Keratinocyte (primary cell): Measurements from ENCODE around the gene ARPC1A. TPM values are rescaled to one million over a fixed set of nuclear protein-coding genes. Genes with fewer than 3 reads are reported as not detected.

ENCODE experiments used
- DNase-seq: peaks from one replicate; pipeline ENCODE4 v3.0.0-alpha.2; 2011; ENCODE audit warnings: low read depth, missing footprints, low spot score
- FAIRE-seq: peaks from 2 replicates; lab custom pipeline; 2011; peaks lifted over from hg19 to GRCh38; lab: Jason Lieb, UNC
- H2AFZ ChIP-seq: 2 replicates; pipeline ENCODE4 v1.6.0; 2012; ENCODE audit warnings: low read length, control low read depth, inconsistent platforms; ENCODE audit not compliant: control insufficient read depth
- H3K27ac ChIP-seq: 2 replicates; pipeline ENCODE4 v1.5.1; 2011; ENCODE audit warnings: low read length; ENCODE audit not compliant: control insufficient read depth, insufficient read depth
- H3K27me3 ChIP-seq: 3 replicates; pipeline ENCODE4 v1.6.0; 2011; ENCODE audit warnings: low read length; ENCODE audit not compliant: control insufficient read depth, insufficient read depth; ENCODE audit errors: extremely low read depth
- H3K36me3 ChIP-seq, 2 experiments: 2 replicates in 1 of 2; 3 replicates in 1 of 2; pipeline ENCODE4 v1.5.1; 2011; ENCODE audit warnings: low read length in 2 of 2, mild to moderate bottlenecking in 1 of 2; ENCODE audit not compliant: control insufficient read depth in 2 of 2, insufficient read depth in 2 of 2; ENCODE audit errors: extremely low read depth in 1 of 2
- H3K4me1 ChIP-seq: 3 replicates; pipeline ENCODE4 v1.5.1; 2011; ENCODE audit warnings: low read length; ENCODE audit not compliant: control insufficient read depth, insufficient read depth; ENCODE audit errors: extremely low read depth
- H3K4me2 ChIP-seq: 3 replicates; pipeline ENCODE4 v1.6.0; 2011; ENCODE audit warnings: low read depth, low read length; ENCODE audit not compliant: control insufficient read depth, insufficient read depth; ENCODE audit errors: extremely low read depth
- H3K4me3 ChIP-seq, 3 experiments: fragments of 200-600 bp in 1 of 3; sonication (generic) in 1 of 3; 2 replicates in 2 of 3; 3 replicates in 1 of 3; pipeline ENCODE4 v1.5.1; 2011 to 2016; ENCODE audit warnings: low read length in 3 of 3, mild to moderate bottlenecking in 3 of 3, control low read depth in 2 of 3, inconsistent platforms in 1 of 3, low read depth in 1 of 3, mixed read lengths in 1 of 3, mixed run types in 1 of 3, moderate library complexity in 1 of 3; ENCODE audit not compliant: control insufficient read depth in 2 of 3, insufficient read depth in 2 of 3; ENCODE audit errors: extremely low read depth in 1 of 3
- H3K79me2 ChIP-seq: 2 replicates; pipeline ENCODE4 v1.6.0; 2012; ENCODE audit warnings: low read length; ENCODE audit not compliant: control insufficient read depth, insufficient read depth
- H3K9ac ChIP-seq: 3 replicates; pipeline ENCODE4 v1.6.0; 2011; ENCODE audit warnings: low read length; ENCODE audit not compliant: control insufficient read depth, insufficient read depth; ENCODE audit errors: extremely low read depth
- H3K9me1 ChIP-seq: 3 replicates; pipeline ENCODE4 v1.6.0; 2011; ENCODE audit warnings: low read length; ENCODE audit not compliant: control insufficient read depth, insufficient read depth; ENCODE audit errors: extremely low read depth
- H3K9me3 ChIP-seq: 2 replicates; pipeline ENCODE4 v1.5.1; 2012; ENCODE audit warnings: low read depth, low read length; ENCODE audit not compliant: control insufficient read depth
- H4K20me1 ChIP-seq: 3 replicates; pipeline ENCODE4 v1.6.0; 2011; ENCODE audit warnings: low read length; ENCODE audit not compliant: control insufficient read depth, insufficient read depth; ENCODE audit errors: extremely low read depth
- EZH2 ChIP-seq: IDR thresholded peaks from one replicate; pipeline ENCODE4 v1.6.1; 2012; ENCODE audit warnings: inconsistent platforms, mild to moderate bottlenecking, low read length, moderate library complexity
- dilution Hi-C: fragments of 300-500 bp; cut with MboI; formaldehyde crosslinking; loops from one replicate; pipeline ENCODE4 v1.7.0; 2020; ENCODE audit warnings: low sequenced_read_pairs; ENCODE audit not compliant: extremely low pct_ligation_motif_present
- polyA plus RNA-seq, 5 experiments: library from polyadenylated mRNA; depleted of rRNA in 3 of 5; stranded (reverse) in 3 of 5; stranded (forward) in 1 of 5; unstranded in 1 of 5; fragments of >200 nt; gene quantifications; 1 replicate in 1 of 5; 2 replicates in 3 of 5; 3 replicates in 1 of 5; pipeline versions ENCODE4 v1.2.1 to v1.2.3, GENCODE V29; 2011 to 2012; ENCODE audit warnings: missing spikeins in 2 of 5, low read depth in 1 of 5, low replicate concordance in 1 of 5
- TF ChIP-seq, protein P1 (sequence below), 3 experiments: IDR thresholded peaks in 1 of 3; conservative IDR thresholded peaks in 1 of 3; optimal IDR thresholded peaks in 1 of 3; 2 replicates in 2 of 3; 3 replicates in 1 of 3; pipeline versions ENCODE3 to v1.5.1; 2011; ENCODE audit warnings: low read length in 3 of 3, mild to moderate bottlenecking in 3 of 3, moderate library complexity in 2 of 3, control low read depth in 1 of 3, inconsistent platforms in 1 of 3; ENCODE audit not compliant: insufficient read depth in 2 of 3; ENCODE audit errors: extremely low read depth in 1 of 3

ARPC1A gene
- polyA plus RNA-seq, 1 donor (not counting 4 experiments of a cell fraction or from before 2014, with no cell fraction given), result 133 TPM

DNA sequence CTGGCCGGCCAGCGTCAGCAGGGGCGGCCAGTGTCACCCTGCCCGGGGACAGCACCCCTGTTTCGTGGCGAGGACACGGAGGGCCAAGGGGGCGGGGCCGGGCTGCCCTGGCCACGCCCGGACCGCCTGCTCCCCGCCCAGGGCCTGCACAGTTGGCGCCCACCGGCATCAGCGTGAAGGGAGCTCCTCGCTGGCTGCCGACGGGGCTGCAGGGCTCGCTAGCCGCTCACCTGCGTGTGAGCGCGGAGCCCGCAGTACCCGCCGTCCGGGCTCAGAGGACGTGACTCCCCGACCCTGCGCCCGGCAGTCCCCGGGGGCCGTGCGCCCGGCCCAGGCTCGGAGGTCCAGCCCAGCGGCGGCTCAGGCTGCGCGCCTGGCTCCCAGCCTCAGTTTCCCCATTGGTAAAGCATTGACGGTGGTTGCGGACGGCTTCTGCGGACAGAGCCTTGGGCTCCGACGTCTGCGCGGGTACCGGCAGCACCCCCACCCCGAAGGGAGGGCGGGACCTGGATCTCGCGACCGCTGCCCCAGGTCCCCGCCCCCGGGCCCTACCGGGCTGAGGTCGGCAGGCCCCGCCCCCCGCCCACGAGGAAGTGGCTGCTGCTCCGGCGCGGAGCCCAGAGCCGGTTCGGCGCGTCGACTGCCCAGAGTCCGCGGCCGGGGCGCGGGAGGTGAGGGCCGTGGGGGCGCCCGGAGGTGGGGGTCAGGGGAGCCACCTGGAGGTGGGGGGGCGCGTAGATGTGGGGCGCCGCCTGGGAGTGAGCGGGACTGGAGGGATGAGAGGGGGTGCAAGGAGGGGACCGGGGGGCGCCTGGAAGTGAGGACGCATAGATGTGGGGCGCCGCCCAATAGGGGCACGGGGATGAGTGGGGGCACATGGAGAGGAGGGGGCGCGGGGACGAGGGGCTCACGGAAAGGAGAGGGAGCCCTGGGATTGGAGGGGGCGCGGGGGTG is 48.7 kb downstream of the ARPC1A start, which contains the start of gene ARPC1B:
Gene ARPC1B, plus strand, starts transcription at position 620 of the 954 bp plus-strand sequence. CDS start 10,985 bp downstream, outside the sequence.
- no peaks in the 10 kb centered on the region for H3K9me1 ChIP-seq
- TF ChIP-seq, protein P1, sequence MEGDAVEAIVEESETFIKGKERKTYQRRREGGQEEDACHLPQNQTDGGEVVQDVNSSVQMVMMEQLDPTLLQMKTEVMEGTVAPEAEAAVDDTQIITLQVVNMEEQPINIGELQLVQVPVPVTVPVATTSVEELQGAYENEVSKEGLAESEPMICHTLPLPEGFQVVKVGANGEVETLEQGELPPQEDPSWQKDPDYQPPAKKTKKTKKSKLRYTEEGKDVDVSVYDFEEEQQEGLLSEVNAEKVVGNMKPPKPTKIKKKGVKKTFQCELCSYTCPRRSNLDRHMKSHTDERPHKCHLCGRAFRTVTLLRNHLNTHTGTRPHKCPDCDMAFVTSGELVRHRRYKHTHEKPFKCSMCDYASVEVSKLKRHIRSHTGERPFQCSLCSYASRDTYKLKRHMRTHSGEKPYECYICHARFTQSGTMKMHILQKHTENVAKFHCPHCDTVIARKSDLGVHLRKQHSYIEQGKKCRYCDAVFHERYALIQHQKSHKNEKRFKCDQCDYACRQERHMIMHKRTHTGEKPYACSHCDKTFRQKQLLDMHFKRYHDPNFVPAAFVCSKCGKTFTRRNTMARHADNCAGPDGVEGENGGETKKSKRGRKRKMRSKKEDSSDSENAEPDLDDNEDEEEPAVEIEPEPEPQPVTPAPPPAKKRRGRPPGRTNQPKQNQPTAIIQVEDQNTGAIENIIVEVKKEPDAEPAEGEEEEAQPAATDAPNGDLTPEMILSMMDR (optimal IDR thresholded peaks at IDR 0.05 in 1 of 3, IDR thresholded peaks at IDR 0.05 in 1 of 3, conservative IDR thresholded peaks at IDR 0.05 in 1 of 3; ENCODE audit: extremely low read depth in 1 of 3, insufficient read depth in 2 of 3, low read length in 3 of 3), result no peak
- no peak for TF ChIP-seq EZH2
- H3K79me2 ChIP-seq, result peaks cover 11% of the 10 kb centered on the region
- peaks cover 10 to 11% of the 10 kb centered on the region in 2 experiments for H3K36me3 ChIP-seq
- H3K4me1 ChIP-seq, result peaks cover 37% of the 10 kb centered on the region
- peak within 1 kb of the TSS; percentile 61 for H3K9ac ChIP-seq
- H4K20me1 ChIP-seq, result peaks cover 12% of the 10 kb centered on the region
- dilution Hi-C loops, result no loop called here
- no peaks in the 10 kb centered on the region for H3K27me3 ChIP-seq
- peak within 1 kb of the TSS; percentile 36 for H3K27ac ChIP-seq
- peak within 1 kb of the TSS; percentile 48 to 91 (median 83) for H3K4me3 ChIP-seq
- H3K4me2 ChIP-seq, result peak within 1 kb of the TSS; percentile 66
- FAIRE-seq (no peak), DNase-seq (no peak)
- H3K9me3 ChIP-seq, result no peaks in the 10 kb centered on the region
- H2AFZ ChIP-seq, result peak within 1 kb of the TSS; percentile 56

DNA sequence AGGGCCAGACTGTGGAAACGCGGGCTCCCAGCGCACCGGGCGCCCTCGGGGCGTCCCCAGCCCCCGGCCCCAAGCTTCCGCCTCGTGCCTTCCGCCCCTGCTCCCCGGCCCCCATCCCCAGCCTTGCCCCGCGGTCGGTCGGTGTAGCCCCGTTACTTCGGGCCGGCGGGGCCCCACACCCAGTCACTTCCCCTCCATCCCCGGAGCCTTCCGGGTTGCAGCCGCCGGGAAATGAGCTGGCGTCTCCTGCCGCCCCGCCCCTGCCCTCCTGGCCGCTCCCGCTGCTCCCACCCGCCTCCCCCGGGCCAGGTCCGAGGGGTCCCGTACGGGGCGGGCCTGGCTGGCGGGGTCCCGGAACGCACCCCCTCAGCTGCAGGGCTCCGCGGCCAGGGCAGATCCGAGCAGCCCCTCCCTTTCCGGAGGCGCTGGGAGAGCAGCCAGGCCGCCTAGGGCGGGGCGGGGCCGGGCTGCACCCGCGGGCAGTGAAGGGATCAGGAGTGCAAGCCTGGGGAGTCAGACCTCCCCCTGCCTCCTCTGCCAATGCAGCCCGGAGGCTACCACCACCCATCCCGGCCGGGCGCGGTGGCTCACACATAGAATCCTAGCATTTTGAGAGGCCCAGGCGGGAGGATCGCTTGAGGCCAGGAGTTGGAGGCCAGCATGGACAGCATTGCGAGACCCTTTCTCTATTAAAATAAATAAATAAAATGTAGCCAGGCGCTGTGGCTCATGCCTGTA is 49.5 kb downstream of the ARPC1A start:
- H3K4me2 ChIP-seq, result peak overlapping the region; percentile 8
- DNase-seq (no peak), FAIRE-seq (no peak)
- H3K27ac ChIP-seq, result peak overlapping the region; percentile 36
- peaks cover 9 to 12% of the 10 kb centered on the region in 2 experiments for H3K36me3 ChIP-seq
- peak overlapping the region; percentile 61 for H3K9ac ChIP-seq
- H2AFZ ChIP-seq, result no peak overlapping the region
- H4K20me1 ChIP-seq, result peaks cover 14% of the 10 kb centered on the region
- dilution Hi-C loops, result no loop called here
- H3K9me3 ChIP-seq, result no peaks in the 10 kb centered on the region
- TF ChIP-seq, protein P1 (optimal IDR thresholded peaks at IDR 0.05 in 1 of 3, IDR thresholded peaks at IDR 0.05 in 1 of 3, conservative IDR thresholded peaks at IDR 0.05 in 1 of 3; ENCODE audit: extremely low read depth in 1 of 3, insufficient read depth in 2 of 3, low read length in 3 of 3), result no peak
- peak overlapping the region; percentile 48 to 91 (median 83) for H3K4me3 ChIP-seq
- H3K27me3 ChIP-seq, result no peaks in the 10 kb centered on the region
- peaks cover 14% of the 10 kb centered on the region for H3K79me2 ChIP-seq
- peaks cover 46% of the 10 kb centered on the region for H3K4me1 ChIP-seq
- H3K9me1 ChIP-seq, result no peaks in the 10 kb centered on the region
